Neural crest cell (in vitro differentiated cells): ENCODE results near the gene GRM8. TPM values are rescaled to one million over a fixed set of nuclear protein-coding genes. Genes with fewer than 3 reads are reported as not detected.

Experiments used
- DNase-seq: peaks from one replicate; pipeline ENCODE4 v3.0.0; 2021; ENCODE audit warnings: low read depth, mixed read lengths, low spot score
- H3K27ac Mint-ChIP-seq: one replicate; pipeline ENCODE4 v1.8.0; 2021; ENCODE audit warnings: mild to moderate bottlenecking, mixed read lengths; ENCODE audit not compliant: unreplicated experiment
- H3K27me3 Mint-ChIP-seq: 2 replicates; pipeline ENCODE4 v1.8.0; 2021; ENCODE audit warnings: low read depth, mild to moderate bottlenecking, mixed read lengths
- H3K36me3 Mint-ChIP-seq: 2 replicates; pipeline ENCODE4 v1.8.0; 2021; ENCODE audit warnings: low read depth, mild to moderate bottlenecking, mixed read lengths
- H3K4me1 Mint-ChIP-seq: 2 replicates; pipeline ENCODE4 v1.8.0; 2021; ENCODE audit warnings: mixed read lengths
- H3K4me3 Mint-ChIP-seq: one replicate; pipeline ENCODE4 v1.8.0; 2021; ENCODE audit warnings: mild to moderate bottlenecking, mixed read lengths
- H3K9me3 Mint-ChIP-seq: 2 replicates; pipeline ENCODE4 v1.8.0; 2021; ENCODE audit warnings: mixed read lengths
- total RNA-seq: library from RNA; stranded (reverse); gene quantifications from 2 replicates; pipeline ENCODE4 v1.2.1, GENCODE V29; 2021
- TF ChIP-seq, protein P1 (sequence below): fragments of 200-600 bp; sonication (generic); conservative IDR thresholded peaks from 2 replicates; pipeline ENCODE4 v1.5.0; 2021; ENCODE audit warnings: antibody characterized with exemption, mild to moderate bottlenecking

The GRM8 gene
- total RNA-seq, 1 donor from 2014 or later: 2.6 TPM

DNA sequence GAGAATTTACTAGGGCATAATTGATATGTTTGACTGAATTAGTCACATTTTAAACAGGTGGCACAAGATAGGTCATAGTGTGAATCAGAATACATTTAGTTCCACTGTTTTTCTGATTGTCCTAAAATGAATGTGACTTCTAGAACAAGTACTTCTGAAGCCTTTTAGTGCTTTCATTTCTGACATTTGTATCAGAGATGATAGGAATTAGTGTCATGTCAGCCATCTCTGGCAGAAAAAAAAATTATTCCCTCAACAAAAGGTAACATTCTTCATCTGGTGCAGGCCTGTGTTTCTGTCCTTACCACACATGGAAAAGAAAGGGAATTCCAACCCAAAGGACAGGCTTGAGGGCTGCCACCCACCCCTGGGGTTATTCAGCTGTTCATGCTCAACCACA lies 21.3 kb downstream of the GRM8 start:
- no peaks in the 10 kb centered on the region for H3K36me3 Mint-ChIP-seq
- peaks cover 32% of the 10 kb centered on the region for H3K27me3 Mint-ChIP-seq
- TF ChIP-seq, protein P1, sequence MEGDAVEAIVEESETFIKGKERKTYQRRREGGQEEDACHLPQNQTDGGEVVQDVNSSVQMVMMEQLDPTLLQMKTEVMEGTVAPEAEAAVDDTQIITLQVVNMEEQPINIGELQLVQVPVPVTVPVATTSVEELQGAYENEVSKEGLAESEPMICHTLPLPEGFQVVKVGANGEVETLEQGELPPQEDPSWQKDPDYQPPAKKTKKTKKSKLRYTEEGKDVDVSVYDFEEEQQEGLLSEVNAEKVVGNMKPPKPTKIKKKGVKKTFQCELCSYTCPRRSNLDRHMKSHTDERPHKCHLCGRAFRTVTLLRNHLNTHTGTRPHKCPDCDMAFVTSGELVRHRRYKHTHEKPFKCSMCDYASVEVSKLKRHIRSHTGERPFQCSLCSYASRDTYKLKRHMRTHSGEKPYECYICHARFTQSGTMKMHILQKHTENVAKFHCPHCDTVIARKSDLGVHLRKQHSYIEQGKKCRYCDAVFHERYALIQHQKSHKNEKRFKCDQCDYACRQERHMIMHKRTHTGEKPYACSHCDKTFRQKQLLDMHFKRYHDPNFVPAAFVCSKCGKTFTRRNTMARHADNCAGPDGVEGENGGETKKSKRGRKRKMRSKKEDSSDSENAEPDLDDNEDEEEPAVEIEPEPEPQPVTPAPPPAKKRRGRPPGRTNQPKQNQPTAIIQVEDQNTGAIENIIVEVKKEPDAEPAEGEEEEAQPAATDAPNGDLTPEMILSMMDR: no peak
- H3K4me1 Mint-ChIP-seq: peaks cover 13% of the 10 kb centered on the region
- no peak for DNase-seq
- no peak overlapping the region for H3K27ac Mint-ChIP-seq
- H3K9me3 Mint-ChIP-seq: no peaks in the 10 kb centered on the region
- H3K4me3 Mint-ChIP-seq: no peak overlapping the region

DNA sequence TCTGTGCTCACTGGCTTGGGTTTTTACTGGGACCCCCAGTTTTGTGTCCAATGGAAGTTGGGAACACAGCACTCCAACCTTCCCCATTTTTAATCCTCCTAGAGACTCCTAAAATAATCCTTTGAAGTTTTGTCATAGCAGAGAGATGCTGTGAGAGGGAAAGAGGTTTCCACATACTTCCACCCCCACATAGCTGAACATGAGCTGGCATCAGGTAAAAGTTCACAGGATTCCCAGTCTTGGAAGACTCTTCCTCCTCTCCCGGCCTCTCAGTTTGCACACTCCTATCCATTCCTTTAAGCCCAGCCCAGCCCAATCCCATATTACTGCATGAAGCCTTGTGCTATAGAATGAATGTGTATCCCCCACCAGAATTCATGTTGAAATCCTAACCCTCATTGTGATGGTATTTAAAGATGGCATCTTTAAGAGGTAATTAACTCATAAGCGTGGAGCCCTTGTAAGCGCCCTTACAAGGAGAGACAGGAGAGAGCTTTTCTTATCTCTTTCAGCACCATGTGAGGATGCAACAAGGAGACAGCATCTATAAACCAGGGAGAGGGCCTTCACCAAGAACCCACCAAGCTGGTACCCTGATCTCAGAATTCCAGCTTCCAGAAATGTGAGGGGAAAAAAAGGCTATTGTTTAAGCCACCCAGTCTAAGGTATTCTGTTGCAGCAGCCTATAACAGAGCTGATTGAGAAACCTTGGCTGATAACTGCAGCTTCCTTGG lies 22.4 kb downstream of the GRM8 start:
- H3K27me3 Mint-ChIP-seq: peaks cover 38% of the 10 kb centered on the region
- DNase-seq: no peak
- no peak overlapping the region for H3K4me3 Mint-ChIP-seq
- H3K27ac Mint-ChIP-seq: no peak overlapping the region
- no peaks in the 10 kb centered on the region for H3K36me3 Mint-ChIP-seq
- H3K4me1 Mint-ChIP-seq: peaks cover 19% of the 10 kb centered on the region
- TF ChIP-seq, protein P1: no peak
- H3K9me3 Mint-ChIP-seq: no peaks in the 10 kb centered on the region

DNA sequence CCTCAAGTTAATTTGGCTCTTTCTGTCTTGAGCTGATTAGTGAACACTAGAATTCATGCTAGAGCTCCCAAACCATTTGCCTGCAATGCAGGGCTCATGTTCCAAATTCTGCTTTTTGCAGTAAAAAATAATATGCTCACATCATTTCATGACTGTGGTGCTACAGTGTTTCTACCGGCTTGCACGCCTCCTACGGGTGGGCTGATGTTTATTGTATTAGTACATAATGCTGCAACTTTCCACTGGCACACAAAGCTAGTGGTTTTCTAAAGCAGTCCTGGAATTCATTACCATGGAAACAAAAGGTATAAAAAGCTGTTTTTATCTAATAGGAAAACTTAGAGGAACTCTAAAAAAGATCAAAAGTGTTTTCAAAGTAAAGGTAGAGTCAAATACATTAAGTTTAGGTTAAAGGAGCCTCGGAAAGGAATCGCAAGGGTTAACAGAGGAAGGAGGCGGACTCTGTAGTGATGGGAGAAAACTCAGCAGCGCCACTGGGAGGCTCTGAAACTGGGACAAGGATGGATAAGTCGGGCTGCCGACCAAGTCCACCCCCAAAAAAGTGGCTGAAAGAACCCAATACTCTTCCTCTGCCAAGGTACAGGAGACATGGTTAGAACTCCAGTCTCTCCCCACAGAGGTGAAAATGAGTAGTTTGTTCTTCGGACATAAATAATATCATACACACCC lies 25.9 kb downstream of the GRM8 start:
- TF ChIP-seq, protein P1: no peak
- Mint-ChIP-seq H3K36me3 (no peaks in the 10 kb centered on the region), H3K4me1 (peaks cover 14% of the 10 kb centered on the region), H3K27me3 (peaks cover 53% of the 10 kb centered on the region), H3K9me3 (no peaks in the 10 kb centered on the region), H3K27ac (no peak overlapping the region), H3K4me3 (no peak overlapping the region)
- no peak for DNase-seq

DNA sequence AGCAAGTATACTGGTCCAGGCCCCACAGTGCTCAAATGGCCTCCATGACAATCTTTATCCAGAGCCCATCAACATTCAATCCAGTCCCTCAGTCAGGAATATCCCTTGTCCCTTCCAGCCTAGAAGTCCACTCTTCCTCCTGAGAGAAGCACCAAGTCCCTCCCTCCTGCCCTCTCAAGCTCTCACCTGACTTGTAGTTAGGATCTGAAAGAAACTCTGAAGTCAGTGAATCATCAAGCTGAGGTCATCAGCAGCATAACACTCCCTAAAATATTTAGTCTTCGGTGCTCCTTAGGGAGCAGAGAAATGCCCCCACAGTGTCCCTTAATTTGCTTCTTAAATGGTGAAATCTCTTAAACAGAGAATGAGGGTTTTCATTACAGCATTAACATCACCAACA lies 31.0 kb downstream of the GRM8 start:
- H3K27ac Mint-ChIP-seq: no peak overlapping the region
- TF ChIP-seq, protein P1: no peak
- peaks cover 27% of the 10 kb centered on the region for H3K27me3 Mint-ChIP-seq
- no peaks in the 10 kb centered on the region for H3K36me3 Mint-ChIP-seq
- no peak overlapping the region for H3K4me3 Mint-ChIP-seq
- H3K4me1 Mint-ChIP-seq: peaks cover 9% of the 10 kb centered on the region
- no peak for DNase-seq
- H3K9me3 Mint-ChIP-seq: no peaks in the 10 kb centered on the region

DNA sequence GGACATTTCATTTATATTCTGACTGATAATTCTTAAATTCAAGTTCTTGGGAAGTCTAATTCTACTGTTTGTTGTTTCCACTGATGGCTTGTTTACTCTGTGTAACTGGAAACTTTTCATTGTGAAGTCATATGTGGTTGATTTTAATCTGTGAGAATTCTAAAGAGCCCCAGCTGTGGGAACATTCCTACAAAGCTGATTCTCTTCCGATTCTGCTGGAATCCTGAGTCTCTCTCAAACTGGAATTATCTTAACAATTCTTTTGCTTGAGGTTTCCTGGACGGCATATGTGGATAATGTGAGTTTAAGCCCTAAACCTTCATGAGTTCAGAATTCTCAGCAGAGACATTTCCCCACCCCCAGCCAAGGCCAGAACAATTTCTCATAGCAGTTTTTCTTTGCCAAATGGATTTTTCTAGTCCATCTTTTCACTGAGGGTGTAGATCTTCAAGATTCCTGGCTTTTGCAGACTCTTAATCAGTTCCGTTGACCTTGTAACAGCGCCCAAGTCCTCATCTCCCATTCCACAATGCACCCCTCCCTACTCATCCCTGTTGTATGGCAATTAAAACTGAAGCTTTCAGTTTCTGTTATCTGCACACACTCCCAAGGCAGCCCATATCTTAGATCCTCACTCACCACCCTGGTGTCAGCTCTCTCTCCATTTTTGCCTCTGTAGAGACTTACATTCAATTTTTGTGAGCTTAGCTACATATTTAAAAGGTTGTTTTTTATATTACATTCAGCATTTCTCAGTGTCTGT lies 37.6 kb downstream of the GRM8 start:
- Mint-ChIP-seq H3K27ac (peak overlapping the region; percentile 29), H3K4me1 (no peaks in the 10 kb centered on the region), H3K36me3 (no peaks in the 10 kb centered on the region), H3K9me3 (no peaks in the 10 kb centered on the region), H3K4me3 (no peak overlapping the region), H3K27me3 (no peaks in the 10 kb centered on the region)
- TF ChIP-seq, protein P1: no peak
- no peak for DNase-seq
